T1000 (cell line): Measurements from ENCODE around the gene ZIC3.

Experiments
- DNase-seq: peaks from one replicate; lab custom pipeline; 2025; ENCODE audit warnings: mixed read lengths; lab: John Stamatoyannopoulos, UW

The ZIC3 gene

DNA sequence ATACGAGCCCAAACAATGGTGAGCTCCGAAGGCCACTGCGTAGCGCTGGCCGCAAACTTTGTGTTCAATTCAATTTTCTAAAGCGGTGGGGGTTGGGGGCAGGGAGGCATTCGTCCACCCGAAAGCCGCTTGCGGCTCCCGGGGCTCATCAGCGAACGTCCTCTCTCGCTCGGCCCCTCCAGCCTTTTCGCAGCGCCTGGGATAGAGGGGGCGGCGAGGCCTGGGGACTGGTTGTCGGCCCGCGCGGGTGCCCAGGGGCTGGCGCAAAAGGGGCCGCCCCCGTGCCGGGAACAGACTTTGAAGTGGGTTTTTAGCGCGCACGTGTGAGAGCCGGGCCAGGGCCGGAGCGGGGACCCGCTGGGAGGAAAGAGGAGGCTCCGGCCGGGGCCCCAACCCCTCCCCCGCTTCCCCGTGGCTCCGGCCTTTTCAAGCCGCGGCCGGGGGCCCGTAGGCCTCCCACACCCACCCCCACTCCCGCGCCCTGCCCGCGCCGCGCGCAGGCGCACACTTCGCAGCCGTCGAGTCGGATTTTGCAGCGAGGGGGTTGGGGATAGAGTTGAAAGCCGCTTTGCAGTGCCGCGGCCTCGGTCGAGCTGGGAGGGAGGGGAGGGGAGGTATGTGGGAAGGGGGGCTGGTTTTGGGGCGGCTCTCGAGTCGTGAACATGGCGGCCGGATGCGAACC lies 8.3 kb downstream of the ZIC3 start:
- no peak for DNase-seq

- DNase-seq, result no peak
Measured at GRCh38 chrX:137574784-137575293, 8.9 kb downstream of the ZIC3 start.

GRCh38 chrX:137575596-137576255 lies 9.8 kb downstream of the ZIC3 start:
- no peak for DNase-seq

- DNase-seq, result no peak
Measured at GRCh38 chrX:137587151-137587550, 21.2 kb downstream of the ZIC3 start.

DNA sequence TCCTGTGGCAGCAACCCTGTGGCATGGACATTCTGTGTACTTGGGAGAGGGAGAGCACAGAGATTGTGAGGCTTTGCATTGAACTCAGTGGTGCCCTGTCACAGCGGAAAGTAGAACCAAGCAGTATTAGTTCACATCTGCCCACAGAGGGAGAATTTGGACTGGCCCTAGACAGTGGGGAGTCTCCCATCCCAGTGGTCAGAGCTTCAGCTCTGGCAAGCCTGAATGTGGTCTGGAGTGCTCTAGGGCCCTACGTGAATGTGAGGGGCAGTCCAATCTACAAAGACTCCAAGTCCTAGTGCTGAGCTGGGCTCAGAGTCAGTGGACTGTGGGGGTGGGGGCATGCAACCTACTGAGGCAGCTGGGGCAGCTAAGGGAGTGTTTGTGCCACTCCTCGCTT lies 34.8 kb downstream of the ZIC3 start:
- no peak for DNase-seq
